NCI-H128 (cell line): ENCODE measurements around the gene AIRE.

Source experiments
- DNase-seq: peaks from one replicate; lab custom pipeline; 2025; ENCODE audit not compliant: unreplicated experiment; lab: John Stamatoyannopoulos, UW

Gene AIRE

DNA sequence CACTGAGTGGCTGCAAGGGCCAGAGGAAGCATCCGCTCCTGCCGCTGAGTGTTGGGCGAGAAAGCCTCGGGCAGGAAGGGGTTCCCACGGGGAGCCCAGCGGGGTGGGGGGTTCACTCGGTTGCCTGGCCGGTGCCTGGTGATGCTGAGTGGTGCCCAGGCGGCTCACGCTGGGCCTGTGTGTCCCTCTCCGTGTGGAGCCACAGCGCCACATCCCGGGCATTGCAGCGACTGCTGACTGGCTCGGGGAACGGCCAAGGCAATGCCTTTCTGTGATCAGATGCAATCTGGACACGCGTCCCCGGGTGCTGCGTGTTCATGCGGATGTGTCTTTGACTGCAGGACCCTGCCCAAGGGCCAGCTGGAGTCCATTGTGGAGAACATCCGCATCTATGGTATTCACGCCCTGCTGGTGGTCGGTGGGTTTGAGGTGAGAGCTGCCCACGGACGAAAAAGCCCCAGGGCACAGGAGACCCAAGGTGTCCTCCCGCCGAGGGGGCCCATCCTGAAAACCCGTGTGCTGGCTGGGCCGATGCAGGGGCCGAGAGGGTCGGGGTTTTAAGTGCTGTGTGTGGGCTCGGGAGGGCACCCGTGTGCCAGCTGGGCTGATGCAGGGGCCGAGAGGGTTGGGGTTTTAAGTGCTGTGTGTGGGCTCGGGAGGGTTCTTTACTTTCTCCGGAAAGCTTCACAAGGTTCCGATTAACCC lies 37.1 kb downstream of the AIRE start:
- DNase-seq = no peak

DNA sequence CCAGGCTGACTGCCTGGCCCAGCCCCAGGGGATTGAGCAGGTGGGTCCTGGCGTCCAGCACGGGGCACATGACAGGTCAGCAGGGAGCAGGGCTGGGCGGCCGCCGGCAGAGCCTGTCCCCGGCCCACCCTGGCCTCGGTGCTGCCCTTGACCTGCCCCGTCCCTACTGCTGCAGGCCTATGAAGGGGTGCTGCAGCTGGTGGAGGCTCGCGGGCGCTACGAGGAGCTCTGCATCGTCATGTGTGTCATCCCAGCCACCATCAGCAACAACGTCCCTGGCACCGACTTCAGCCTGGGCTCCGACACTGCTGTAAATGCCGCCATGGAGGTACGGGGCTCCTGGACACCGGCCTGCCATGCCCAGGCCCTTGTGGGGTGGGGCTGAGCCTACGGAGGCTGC lies 37.9 kb downstream of the AIRE start:
- no peak for DNase-seq

DNA sequence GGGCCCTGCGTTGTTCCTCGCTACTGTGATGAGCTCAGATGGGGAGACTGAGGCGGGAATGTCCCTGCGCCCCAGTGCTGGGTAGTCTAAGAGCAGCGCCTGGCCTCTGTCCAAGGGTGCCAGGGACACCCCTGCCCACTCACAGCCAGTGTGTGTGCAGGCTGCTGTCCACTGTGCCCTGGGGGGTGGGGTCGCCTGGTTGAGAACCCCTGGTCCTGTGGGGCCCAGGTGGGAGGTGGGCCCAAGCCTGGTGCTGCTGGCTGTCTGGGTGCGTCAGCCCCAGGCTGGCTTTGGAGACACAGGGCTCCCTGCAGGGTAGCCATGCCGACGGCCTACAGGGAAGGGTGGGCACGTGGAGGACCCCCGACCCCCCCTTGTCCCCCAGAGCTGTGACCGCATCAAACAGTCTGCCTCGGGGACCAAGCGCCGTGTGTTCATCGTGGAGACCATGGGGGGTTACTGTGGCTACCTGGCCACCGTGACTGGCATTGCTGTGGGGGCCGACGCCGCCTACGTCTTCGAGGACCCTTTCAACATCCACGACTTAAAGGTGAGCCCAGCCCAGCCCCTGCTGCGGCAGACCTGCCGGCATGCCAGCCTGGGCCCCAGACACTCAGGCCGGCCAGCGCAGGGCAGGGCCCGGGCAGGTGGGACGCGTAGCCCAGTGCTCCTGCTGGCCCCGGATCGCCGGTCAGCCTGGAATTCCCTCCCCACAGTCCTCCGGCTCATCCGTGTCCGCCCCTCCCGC lies 38.6 kb downstream of the AIRE start:
- no peak for DNase-seq

DNA sequence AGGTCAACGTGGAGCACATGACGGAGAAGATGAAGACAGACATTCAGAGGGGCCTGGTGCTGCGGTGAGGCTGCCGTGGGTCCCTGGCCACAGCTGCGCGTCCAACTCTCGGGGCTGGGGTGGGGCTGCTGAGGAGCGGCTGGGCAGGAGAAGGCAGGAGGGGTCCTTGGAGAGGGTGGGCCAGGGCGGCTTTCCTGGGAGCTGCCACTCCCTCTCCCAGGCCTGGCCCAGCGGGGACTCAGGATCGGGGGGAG lies 39.1 kb downstream of the AIRE start:
- DNase-seq = no peak

DNA sequence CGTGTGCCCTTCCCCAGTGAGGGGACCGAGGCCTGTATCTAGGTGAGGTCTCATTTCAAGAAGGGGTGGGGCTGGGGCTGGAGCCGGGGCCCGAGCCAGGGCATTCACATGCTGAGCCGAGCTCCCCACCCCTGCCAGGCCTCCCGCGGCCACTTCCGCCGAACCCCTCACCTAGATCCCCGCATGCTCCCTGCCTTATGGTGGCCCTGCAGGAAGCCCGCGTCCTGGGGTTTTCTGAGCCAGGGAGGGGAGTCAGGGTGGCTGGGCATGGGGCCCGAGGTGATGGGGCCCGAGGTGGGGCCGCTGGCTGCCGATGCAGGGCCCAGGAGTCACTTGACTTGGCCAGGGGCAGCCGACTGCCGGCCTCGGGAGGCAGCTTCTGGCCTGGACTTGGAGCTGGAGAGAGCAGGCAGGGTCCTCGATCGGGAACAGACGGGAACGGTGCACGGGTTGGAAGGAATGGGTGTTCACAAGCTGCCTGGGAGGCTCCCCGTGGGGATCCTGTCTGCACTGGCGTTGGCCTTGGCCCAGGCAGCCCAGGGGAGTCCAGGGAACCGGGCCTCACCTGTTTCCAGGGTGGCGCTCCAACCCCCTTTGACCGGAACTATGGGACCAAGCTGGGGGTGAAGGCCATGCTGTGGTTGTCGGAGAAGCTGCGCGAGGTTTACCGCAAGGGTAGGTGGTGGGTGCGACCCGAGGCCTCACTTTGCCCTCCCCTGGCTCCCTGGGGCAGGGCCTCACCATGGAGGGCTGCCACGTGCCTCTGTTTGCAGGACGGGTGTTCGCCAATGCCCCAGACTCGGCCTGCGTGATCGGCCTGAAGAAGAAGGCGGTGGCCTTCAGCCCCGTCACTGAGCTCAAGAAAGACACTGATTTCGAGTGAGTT lies 40.0 kb downstream of the AIRE start:
- no peak for DNase-seq

DNA sequence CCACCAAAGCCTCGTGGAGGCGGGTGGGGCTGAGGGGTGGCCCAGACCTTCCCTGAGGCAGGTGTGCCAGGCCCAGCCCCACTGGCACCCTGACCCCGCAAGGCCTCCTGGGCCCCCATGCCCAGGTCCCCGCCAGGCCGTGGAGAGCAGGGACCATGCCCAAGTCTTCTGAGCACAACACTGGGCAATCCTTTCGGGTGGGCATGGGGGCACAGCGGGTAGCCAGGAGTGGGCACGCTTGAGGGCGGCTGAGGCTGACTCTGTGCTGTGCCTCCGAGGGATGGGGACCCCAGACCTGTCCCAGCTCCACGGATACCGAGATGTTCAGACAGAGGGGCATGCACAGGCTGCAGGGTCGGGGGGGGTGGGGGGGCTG lies 40.6 kb downstream of the AIRE start:
- no peak for DNase-seq

DNA sequence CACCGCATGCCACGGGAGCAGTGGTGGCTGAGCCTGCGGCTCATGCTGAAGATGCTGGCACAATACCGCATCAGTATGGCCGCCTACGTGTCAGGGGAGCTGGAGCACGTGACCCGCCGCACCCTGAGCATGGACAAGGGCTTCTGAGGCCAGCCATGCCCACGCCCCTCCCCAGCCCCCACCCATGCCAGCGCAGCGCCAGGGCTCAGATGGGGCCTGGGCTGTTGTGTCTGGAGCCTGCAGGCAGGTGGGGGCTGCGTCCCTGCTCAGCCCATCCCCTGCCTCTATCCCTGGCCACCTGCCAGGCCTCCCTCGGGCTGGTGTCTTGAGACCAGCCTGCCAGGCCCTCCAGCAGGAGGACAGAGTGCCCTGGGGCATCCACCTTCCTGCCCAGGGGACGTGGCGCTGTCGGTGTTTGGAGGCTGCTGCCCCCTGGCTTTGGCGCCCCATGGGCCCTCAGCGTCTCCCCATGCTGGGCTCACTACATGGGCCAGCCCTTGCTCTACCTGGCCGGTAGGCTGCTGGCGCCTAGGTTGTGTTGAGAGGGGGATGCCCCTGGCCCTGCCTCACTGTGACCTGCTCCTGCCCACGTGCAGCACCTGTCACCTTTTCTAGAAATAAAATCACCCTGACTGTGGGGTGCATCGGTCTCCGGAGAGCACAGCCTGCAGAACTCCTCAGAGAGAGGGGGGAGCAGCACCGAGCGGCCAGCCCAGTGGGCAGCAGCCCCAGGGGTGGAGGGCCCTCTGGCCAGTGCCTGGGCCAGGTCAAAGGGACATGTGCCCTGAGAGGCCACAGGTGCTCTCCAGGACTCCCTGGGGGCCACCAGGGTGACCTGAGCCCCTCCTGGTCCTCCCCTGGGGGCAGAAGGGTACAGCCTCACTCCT lies 41.3 kb downstream of the AIRE start:
- no peak for DNase-seq

DNA sequence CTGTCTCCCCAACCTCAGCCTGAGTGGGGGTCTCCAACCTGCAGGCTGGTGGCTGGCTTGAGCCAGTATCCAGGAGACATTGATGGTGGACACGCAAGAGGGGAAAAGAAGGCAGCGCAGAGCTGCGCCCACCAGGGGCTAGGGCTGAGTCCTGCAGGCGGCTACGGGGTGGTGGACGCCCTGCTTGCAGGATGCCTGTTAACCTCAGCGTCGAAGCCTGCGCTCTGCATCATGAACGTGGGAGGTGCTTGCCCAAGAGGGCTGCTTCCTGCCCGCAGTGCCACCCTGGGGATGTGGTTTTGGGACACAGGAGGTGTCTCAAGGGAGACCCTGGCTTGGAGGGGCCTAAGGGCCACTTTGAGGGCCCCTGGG lies 41.9 kb downstream of the AIRE start:
- DNase-seq = no peak

DNA sequence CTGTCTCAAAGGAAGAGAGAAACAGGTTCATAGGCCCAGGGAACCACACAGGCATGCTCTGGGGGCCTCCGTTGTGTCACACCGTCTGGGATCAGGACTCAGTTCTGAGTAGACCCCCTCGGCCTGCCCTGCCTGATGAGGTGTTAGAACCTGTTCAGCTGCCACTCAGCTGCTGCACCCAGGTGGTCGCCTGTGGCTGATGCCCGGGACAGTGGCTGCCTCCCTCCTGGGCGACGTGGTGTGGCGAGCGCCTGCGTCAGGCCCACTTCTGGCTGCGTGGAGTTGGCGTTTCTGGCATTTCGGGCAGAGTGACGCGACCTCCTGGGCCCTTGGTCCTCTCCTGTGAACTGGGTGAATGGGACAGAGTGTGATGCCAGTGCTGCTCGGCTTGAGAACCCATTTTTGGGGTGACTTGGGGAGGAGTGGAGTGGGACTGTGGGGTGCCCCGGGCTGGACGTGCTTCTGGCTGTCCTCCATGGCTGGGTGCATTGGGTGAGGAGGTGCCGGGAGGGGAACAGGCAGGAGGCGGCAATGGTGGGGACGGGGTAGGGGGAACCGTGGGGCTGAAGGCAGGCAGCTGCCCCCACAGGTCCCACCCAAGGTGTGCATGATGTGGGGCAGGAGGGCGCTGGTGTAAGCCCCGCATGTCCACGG lies 42.7 kb downstream of the AIRE start:
- DNase-seq = no peak

DNA sequence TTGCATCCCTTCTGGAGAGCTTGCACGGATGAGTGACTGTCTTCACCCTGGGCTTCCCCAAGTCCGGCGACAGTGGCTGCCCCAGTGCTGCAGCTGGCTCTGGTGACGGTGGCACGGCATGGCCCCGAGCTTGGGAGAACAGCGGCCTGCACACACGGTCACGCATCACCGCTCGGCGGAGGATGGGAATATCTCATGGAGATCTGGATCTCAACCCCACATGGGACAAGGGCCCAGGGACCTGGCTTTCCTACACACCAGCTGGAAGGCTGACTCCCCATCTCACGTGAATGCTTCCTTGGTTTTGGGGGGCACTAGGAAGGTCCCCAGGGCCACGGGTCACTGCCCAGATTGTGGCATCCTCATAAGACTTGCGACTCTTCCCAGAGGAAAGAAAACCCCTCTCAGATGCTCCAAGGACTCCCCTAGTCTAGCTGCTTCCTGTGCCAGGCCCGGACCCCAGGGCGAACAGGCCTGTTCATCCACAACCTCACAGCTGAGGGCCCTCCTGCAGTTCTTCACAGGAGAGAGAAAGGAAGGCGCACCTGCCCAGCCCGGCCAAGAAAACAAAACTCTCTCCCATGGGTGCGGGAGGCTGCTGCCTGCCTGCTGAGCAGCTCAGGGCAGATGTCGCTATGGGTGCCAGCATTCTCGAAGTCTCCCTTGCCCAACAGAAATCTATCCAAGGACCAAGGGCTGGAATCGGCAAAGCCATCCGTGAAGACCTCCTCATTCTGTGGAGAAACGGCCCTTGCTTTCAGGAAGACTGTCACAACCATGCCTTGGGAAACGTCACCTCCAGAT lies 43.6 kb downstream of the AIRE start:
- DNase-seq = no peak

DNA sequence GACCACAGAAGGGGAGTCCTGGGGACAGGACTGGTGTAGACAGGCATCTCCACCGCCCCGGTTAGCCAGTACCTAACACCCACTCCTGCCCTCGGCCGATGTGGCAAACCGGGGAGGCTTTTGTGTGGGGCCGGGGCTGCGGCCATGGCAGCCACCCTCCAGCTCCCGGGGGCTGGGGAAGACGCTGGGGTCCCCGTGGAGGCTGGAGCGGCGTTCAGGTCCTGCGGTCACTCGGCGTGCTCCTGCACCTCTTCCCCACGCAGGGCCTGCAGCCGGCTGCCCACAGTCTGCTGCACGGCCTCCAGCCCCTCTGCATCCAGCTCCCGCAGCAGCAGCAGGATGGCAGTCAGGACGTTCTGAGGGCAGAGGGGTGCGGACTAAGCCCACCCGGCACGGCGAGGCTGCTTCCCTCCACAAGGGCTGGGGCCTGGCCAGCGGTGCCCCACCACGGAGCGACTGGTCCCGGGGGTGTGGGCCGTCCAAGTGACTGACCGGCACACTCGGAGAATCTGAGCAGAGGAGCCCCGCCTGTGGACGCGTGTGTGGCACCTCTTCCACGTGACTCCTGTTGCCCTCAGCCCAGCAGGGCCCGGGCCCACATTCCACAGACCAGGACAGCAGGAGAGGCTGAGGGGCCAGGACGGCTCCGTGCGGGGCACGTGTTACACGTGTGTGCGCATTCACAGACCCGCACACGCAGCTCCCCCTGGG lies 44.5 kb downstream of the AIRE start:
- DNase-seq = no peak

DNA sequence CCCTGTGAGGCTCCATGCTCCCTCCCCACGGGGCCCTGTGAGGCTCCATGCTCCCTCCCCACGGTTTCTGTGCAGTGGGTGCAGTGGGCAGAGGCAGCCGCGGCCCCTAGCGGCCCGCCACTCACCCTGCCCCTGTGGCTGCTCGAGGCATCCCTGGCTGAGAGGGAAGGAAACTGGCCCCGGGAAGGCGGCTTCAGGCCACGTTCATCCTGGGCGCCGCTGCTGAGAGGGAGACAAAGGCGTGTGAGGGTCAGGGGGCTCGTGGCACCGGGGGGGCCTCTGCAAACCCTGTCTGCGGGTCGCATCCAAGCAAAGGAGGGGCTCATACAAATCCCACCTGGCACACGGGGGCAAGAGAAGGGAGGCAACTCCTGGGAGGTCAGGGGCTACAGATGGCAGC lies 45.0 kb downstream of the AIRE start:
- DNase-seq = no peak

DNA sequence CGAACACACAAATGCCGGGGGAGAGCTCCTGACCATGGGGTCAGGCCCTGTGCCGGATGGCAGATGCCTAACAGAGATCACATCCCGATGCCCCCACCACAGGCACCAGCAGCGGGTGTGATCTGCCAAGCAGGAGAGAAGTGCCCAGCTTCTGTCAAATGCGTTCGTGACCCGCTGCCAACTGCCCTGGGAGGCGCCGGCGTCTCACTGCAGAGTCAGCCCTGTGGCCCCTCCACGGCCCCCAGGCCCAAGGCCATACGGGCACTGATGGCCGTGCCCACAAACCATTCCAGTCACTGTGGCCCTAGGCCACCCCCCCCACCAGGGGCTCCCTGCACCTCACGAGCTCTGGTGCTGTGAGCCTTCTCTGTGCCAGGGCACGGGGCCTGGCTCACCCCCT lies 45.5 kb downstream of the AIRE start:
- DNase-seq = no peak

DNA sequence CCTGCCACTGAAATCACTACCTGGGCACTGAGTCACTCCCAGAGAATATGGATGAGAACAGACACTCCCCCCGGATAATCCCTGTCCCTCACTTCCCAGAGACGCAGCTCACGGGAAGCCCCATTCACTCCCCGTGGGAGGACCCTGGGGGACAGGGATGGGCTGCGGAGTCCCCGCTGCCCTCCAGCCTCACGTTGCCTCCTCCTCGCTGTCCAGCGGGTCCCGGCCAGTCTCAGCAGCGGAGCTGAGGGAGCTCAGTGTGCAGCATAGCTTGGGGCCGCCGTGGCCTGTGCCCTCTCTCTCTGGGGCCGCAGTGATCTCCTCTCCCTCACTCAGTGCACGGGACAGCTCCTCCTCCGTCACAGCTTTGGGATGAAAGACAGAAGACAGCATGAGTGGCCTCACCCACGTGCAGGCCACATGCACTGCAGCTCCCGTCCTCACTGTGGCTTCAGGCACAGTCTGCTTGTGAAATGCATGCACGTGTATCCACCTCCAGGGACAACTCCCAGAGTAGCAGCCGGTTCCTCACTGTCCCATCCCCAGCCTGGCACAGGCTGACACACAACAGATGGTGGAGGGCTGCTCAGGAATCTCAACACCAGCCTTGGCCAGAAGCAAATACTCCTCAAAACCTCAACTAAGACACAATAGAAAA lies 46.1 kb downstream of the AIRE start:
- no peak for DNase-seq

DNA sequence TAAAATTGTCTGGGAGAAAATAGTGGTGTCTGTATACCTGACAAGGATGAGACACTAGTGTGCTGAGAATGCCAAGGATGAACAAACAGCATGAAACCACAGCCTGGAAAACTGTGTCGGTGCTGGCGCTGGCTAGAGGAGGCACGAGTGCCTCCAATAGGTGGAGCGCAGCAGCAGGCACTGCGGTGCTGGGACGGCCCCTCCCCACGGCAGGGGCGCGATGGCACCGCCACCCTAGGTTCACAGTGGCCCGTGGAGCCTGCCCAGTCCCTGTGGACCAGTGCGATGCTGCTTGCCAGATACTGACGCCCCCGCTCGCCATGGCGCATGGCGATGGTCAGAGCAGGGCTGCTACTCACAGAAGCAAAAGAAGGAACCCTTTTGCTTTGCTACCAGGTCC lies 46.7 kb downstream of the AIRE start:
- DNase-seq = no peak

DNA sequence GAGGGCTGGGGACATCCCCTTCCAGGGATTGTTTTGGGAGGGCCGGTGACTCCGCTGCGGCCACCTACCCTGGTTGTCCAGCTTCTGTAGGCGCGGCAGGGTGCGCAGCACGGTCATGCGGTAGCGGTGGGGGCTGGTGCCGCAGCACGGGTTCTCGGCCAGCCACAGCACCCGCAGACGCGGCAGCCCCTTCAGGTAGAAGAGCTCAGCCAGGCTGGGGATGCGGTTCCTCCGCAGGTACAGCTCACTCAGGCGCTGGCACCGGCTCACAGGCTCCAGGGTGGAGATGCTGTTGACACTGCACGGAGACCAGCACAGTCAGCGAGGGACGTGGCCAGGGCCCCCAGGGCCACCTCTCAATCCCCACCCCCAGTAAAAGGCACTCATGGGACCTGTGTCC lies 47.3 kb downstream of the AIRE start:
- no peak for DNase-seq

DNA sequence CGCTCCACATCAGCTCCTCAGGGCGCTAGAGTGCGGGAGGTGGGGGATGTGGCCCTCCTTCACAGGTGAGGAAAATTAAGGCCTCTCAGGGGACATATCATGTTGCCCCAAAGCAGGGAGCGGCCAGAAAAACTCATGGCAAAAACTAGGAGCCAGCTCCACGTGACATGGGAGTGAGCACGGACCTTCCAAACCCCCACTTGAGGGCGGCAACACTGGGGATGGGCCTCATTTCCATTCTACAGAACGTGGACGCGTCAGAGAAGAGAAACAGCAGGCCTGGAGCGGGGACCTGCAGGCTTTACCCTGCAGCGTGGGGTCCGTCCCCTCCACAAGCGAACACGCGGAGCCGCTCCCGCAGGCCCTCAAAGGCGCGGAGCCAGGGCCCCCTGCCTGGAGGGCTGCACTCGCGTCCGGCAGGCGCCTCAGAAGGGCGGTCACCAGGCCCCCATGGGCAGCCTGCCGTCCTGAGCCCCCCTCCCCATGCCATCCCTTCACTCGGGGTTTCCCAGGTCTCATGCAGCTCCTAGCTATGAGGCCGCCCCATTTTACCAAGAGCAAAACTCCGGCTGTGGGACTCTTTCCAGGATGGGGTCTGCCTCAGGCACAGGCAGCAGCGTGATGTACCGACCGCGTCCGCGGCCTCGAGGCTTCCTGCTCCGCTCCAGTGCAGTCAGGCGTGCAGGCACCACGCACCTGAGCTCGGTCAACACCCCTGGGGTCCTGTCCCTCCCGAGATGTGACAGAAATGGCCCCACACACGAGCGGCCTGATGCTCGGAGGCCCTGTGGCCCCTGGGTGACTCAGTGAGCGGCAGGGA lies 48.0 kb downstream of the AIRE start:
- no peak for DNase-seq
